ENCODE results near the gene FBH1.
"Not testable (repeated sequence)": the region's sequence is repeated elsewhere in the genome, so short reads cannot be mapped to it uniquely, and the experiment has no call there.

- not testable (repeated sequence) for TF ChIP-seq CTCF, POLR2A (IDR thresholded peaks at IDR 0.05)
Observed at GRCh38 chr10:5962358-5962940, 72.4 kb downstream of the FBH1 start.
